Measurements from ENCODE around the gene TJP2.

Gene TJP2

GRCh38 chr9:69197687-69198086 lies 23.6 kb downstream of the TJP2 start:
- no peak overlapping the region for H3K4me3 ChIP-seq (ENCODE audit: low read length)
- TF ChIP-seq CTCF (conservative IDR thresholded peaks at IDR 0.05; ENCODE audit: low read depth, low read length), result no peak
- no peak for DNase-seq (ENCODE audit: low read depth)

GRCh38 chr9:69198521-69199220 lies 24.6 kb downstream of the TJP2 start:
- no peak overlapping the region for H3K4me3 ChIP-seq (ENCODE audit: low read length)
- TF ChIP-seq CTCF (conservative IDR thresholded peaks at IDR 0.05; ENCODE audit: low read depth, low read length), result no peak
- no peak for DNase-seq (ENCODE audit: low read depth)

- H3K4me3 ChIP-seq (ENCODE audit: low read length), result no peak overlapping the region
- DNase-seq (ENCODE audit: low read depth), result no peak
- TF ChIP-seq CTCF (conservative IDR thresholded peaks at IDR 0.05; ENCODE audit: low read depth, low read length), result peak; percentile 15
Observed at GRCh38 chr9:69199769-69200470, 25.8 kb downstream of the TJP2 start.

- no peak for DNase-seq (ENCODE audit: low read depth)
- no peak overlapping the region for H3K4me3 ChIP-seq (ENCODE audit: low read length)
- no peak for TF ChIP-seq CTCF (conservative IDR thresholded peaks at IDR 0.05; ENCODE audit: low read depth, low read length)
Observed at GRCh38 chr9:69202556-69202955, 28.5 kb downstream of the TJP2 start.

GRCh38 chr9:69204326-69204725 lies 30.2 kb downstream of the TJP2 start:
- no peak for TF ChIP-seq CTCF (conservative IDR thresholded peaks at IDR 0.05; ENCODE audit: low read depth, low read length)
- DNase-seq (ENCODE audit: low read depth), result no peak
- H3K4me3 ChIP-seq (ENCODE audit: low read length), result no peak overlapping the region

- H3K4me3 ChIP-seq (ENCODE audit: low read length), result no peak overlapping the region
- DNase-seq (ENCODE audit: low read depth), result no peak
- no peak for TF ChIP-seq CTCF (conservative IDR thresholded peaks at IDR 0.05; ENCODE audit: low read depth, low read length)
Observed at GRCh38 chr9:69204849-69205248, 30.8 kb downstream of the TJP2 start.

- no peak for DNase-seq (ENCODE audit: low read depth)
- TF ChIP-seq CTCF (conservative IDR thresholded peaks at IDR 0.05; ENCODE audit: low read depth, low read length), result no peak
- no peak overlapping the region for H3K4me3 ChIP-seq (ENCODE audit: low read length)
Observed at GRCh38 chr9:69206047-69206446, 32.0 kb downstream of the TJP2 start.
